HAP-1 (cell line): ENCODE results near the gene PCBD2.
"Not testable (repeated sequence)": the region's sequence is repeated elsewhere in the genome, so short reads cannot be mapped to it uniquely, and the experiment has no call there.

Experiments
- DNase-seq, 2 experiments: peaks; one replicate each; pipeline ENCODE4 v3.0.0-alpha.2; 2016 to 2020; ENCODE audit warnings: low spot score in 2 of 2
- H3K27me3 ChIP-seq: fragments of 250-450 bp; sonication (Bioruptor Pico); 2 replicates; pipeline ENCODE4 v1.5.1; 2020; ENCODE audit warnings: low read depth, mild to moderate bottlenecking, moderate library complexity
- H3K36me3 ChIP-seq: fragments of 250-450 bp; sonication (Bioruptor Pico); replicated peaks from 2 replicates; pipeline ENCODE4 v1.5.1; 2020; ENCODE audit warnings: mild to moderate bottlenecking
- H3K4me1 ChIP-seq: fragments of 250-450 bp; sonication (Bioruptor Pico); 2 replicates; pipeline ENCODE4 v1.5.1; 2020; ENCODE audit warnings: mild to moderate bottlenecking
- H3K4me3 ChIP-seq: fragments of 250-450 bp; sonication (Bioruptor Pico); 2 replicates; pipeline ENCODE4 v1.5.1; 2020; ENCODE audit warnings: mild to moderate bottlenecking, moderate library complexity
- H3K9me3 ChIP-seq: fragments of 250-450 bp; sonication (Bioruptor Pico); 2 replicates; pipeline ENCODE4 v1.5.1; 2020; ENCODE audit warnings: mild to moderate bottlenecking, moderate library complexity
- in situ Hi-C: fragments of 300-500 bp; cut with MboI; formaldehyde crosslinking; loops from 3 replicates; pipeline ENCODE4 v1.14.3; 2020; ENCODE audit warnings: low sequenced_read_pairs, inconsistent platforms, mixed read lengths

The PCBD2 gene

GRCh38 chr5:134904610-134905245 is at the start of gene PCBD2:
PCBD2 (plus strand) TSS chr5:134905131; CDS start chr5:134905140, 9 bp downstream.
- Histone ChIP-seq H3K4me3 (peak within 1 kb of the TSS; percentile 54), H3K27me3 (no peaks in the 10 kb centered on the region), H3K9me3 (no peaks in the 10 kb centered on the region), H3K4me1 (no peaks in the 10 kb centered on the region), H3K36me3 (no peaks in the 10 kb centered on the region; the same call in 1 of the 2 replicates)
- in situ Hi-C loops: no loop called here
- DNase-seq: peak; percentile 85 to 95

- in situ Hi-C loops, H3K27me3 ChIP-seq: not testable (repeated sequence)
- H3K36me3 ChIP-seq: peaks cover 49% of the 10 kb centered on the region
Measured at GRCh38 chr5:134856465-134856864, 48.5 kb upstream of the PCBD2 start.

GRCh38 chr5:134857401-134857800 is 47.5 kb upstream of the PCBD2 start:
- H3K4me3 ChIP-seq: no peak overlapping the region
- peaks cover 40% of the 10 kb centered on the region for H3K36me3 ChIP-seq
- H3K4me1 ChIP-seq: no peaks in the 10 kb centered on the region
- no peaks in the 10 kb centered on the region for H3K9me3 ChIP-seq
- in situ Hi-C loops: no loop called here
- no peak for DNase-seq
- no peaks in the 10 kb centered on the region for H3K27me3 ChIP-seq

More at GRCh38 chr5:134856465-134856864, 48.5 kb upstream of the PCBD2 start:
- not testable (repeated sequence) for DNase-seq, H3K4me1 ChIP-seq, H3K9me3 ChIP-seq, H3K4me3 ChIP-seq

DNA sequence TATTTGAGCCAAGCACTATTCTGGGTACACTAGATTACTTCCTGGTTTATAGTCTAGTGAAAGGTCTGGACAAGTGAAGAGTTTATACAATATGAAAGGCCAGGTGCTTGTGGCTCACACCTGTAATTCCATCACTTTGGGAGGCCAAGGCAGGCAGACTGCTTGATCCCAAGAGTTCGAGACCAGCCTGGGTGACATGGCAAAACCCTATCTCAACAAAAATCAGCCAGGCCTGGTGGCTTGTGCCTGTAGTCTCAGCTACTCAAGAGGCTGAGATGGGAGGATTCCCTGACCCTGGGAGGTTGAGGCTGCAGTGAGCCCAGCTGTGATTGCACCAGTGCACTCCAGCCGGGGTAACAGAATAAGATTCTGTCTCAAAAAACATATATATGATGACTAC is 40.2 kb upstream of the PCBD2 start:
- Histone ChIP-seq H3K9me3 (no peaks in the 10 kb centered on the region), H3K36me3 (0 out of 2 replicates have a peak, but pooled peaks cover 3% of the 10 kb centered on the region), H3K27me3 (no peaks in the 10 kb centered on the region), H3K4me1 (no peaks in the 10 kb centered on the region), H3K4me3 (no peak overlapping the region)
- DNase-seq: no peak
- in situ Hi-C loops: no loop called here

DNA sequence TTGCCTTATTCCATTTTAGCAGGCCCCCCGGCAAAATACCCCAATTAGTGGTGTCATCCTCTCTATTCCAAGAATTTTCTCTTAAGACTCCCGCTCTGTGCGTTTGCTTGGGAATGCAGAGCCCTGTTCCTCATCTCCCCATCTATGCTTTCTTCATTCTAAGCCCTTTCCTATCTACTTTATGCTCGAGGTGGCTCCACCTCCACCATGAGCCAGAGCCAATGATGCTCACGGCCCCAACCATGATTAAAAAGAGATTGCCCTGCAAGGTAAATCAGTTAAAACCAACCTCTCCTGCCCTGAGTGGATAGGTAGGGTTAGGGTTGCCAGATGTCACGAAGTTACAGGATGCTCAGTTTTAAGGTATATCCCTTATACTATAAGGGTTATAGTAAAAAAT is 31.4 kb upstream of the PCBD2 start:
- in situ Hi-C loops: no loop called here
- no peak for DNase-seq
- Histone ChIP-seq H3K27me3 (no peaks in the 10 kb centered on the region), H3K36me3 (no peaks in the 10 kb centered on the region), H3K4me1 (peaks cover 13% of the 10 kb centered on the region), H3K4me3 (no peak overlapping the region; the same call in 1 of the 2 replicates), H3K9me3 (no peaks in the 10 kb centered on the region)

- H3K4me1 ChIP-seq: peaks cover 13% of the 10 kb centered on the region
Measured at GRCh38 chr5:134873987-134874830, 30.7 kb upstream of the PCBD2 start, which contains the start of gene TXNDC15. TXNDC15 (plus strand) TSS chr5:134874371; CDS start chr5:134874428, 57 bp downstream.

GRCh38 chr5:134874831-134875655 is 29.9 kb upstream of the PCBD2 start:
- Histone ChIP-seq H3K9me3 (no peaks in the 10 kb centered on the region), H3K27me3 (no peaks in the 10 kb centered on the region), H3K36me3 (no peaks in the 10 kb centered on the region), H3K4me1 (peaks cover 13% of the 10 kb centered on the region), H3K4me3 (peak overlapping the region; percentile 68)
- in situ Hi-C loops: no loop called here
- DNase-seq: peak; percentile 57 to 63

More at GRCh38 chr5:134873987-134874830, 30.7 kb upstream of the PCBD2 start, which contains the start of gene TXNDC15:
- no peaks in the 10 kb centered on the region for H3K9me3 ChIP-seq
- H3K27me3 ChIP-seq: no peaks in the 10 kb centered on the region
- peak within 1 kb of the TSS; percentile 68 for H3K4me3 ChIP-seq
- in situ Hi-C loops: no loop called here
- no peaks in the 10 kb centered on the region for H3K36me3 ChIP-seq
- DNase-seq: peak; percentile 80 to 88

- no peak for DNase-seq
- no peaks in the 10 kb centered on the region for H3K36me3 ChIP-seq
Measured at GRCh38 chr5:134877159-134877558, 27.8 kb upstream of the PCBD2 start.

DNA sequence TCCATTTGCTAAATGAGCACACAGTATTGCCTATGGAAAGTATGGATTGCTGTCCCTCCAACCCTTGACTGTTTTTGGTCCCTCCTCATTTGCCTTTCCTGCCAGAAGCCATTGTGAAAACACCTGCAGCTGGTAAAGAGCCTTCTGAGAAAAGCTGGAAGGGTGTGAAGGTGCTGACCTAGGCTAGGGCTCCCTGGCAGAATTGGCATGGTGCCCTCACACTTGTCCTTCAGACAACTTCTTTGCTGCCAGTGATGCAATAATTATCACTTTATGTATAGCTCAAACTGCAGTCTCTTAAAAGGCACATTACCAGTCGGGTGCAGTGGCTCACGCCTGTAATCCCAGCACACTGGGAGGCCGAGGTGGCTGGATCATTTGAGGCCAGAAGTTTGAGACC is 26.5 kb upstream of the PCBD2 start:
- DNase-seq: no peak
- H3K36me3 ChIP-seq: no peaks in the 10 kb centered on the region
- no peaks in the 10 kb centered on the region for H3K9me3 ChIP-seq
- in situ Hi-C loops: no loop called here
- no peak overlapping the region for H3K4me3 ChIP-seq
- H3K4me1 ChIP-seq: peaks cover 18% of the 10 kb centered on the region
- no peaks in the 10 kb centered on the region for H3K27me3 ChIP-seq

More at GRCh38 chr5:134877159-134877558, 27.8 kb upstream of the PCBD2 start:
- no peaks in the 10 kb centered on the region for H3K9me3 ChIP-seq
- no peaks in the 10 kb centered on the region for H3K27me3 ChIP-seq
- peaks cover 18% of the 10 kb centered on the region for H3K4me1 ChIP-seq
- in situ Hi-C loops: no loop called here
- H3K4me3 ChIP-seq: no peak overlapping the region

- in situ Hi-C loops: no loop called here
- Histone ChIP-seq H3K9me3 (no peaks in the 10 kb centered on the region), H3K4me3 (no peak overlapping the region), H3K36me3 (no peaks in the 10 kb centered on the region), H3K4me1 (peaks cover 13% of the 10 kb centered on the region), H3K27me3 (no peaks in the 10 kb centered on the region)
- no peak for DNase-seq
Measured at GRCh38 chr5:134879456-134879855, 25.5 kb upstream of the PCBD2 start.

GRCh38 chr5:134880937-134881336 is 24.0 kb upstream of the PCBD2 start:
- H3K4me3 ChIP-seq, H3K9me3 ChIP-seq, in situ Hi-C loops, H3K27me3 ChIP-seq, H3K4me1 ChIP-seq, H3K36me3 ChIP-seq, DNase-seq: not testable (repeated sequence)

- DNase-seq, in situ Hi-C loops, H3K4me3 ChIP-seq, H3K27me3 ChIP-seq, H3K9me3 ChIP-seq, H3K36me3 ChIP-seq, H3K4me1 ChIP-seq: not testable (repeated sequence)
Measured at GRCh38 chr5:134881711-134882110, 23.2 kb upstream of the PCBD2 start.

DNA sequence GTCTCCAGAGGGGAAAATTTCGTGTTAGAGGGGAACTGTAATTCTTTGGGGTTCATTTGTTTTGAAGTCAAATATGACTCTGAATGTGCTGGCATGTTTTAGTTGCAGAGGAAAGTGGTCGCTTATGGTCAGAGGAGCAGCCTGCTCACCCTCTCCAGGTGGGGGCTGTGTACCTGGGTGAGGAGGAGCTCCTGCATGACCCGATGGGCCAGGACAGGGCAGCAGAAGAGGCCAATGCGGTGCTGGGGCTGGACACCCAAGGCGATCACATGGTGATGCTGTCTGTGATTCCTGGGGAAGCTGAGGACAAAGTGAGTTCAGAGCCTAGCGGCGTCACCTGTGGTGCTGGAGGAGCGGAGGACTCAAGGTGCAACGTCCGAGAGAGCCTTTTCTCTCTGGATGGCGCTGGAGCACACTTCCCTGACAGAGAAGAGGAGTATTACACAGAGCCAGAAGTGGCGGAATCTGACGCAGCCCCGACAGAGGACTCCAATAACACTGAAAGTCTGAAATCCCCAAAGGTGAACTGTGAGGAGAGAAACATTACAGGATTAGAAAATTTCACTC is 17.3 kb upstream of the PCBD2 start:
- no peak for DNase-seq
- in situ Hi-C loops: no loop called here
- H3K9me3 ChIP-seq: no peaks in the 10 kb centered on the region
- H3K36me3 ChIP-seq: peaks cover 7% of the 10 kb centered on the region; the same call in 1 of the 2 replicates
- H3K4me1 ChIP-seq: no peaks in the 10 kb centered on the region
- no peak overlapping the region for H3K4me3 ChIP-seq
- no peaks in the 10 kb centered on the region; the same call in 1 of the 2 replicates for H3K27me3 ChIP-seq
